Gastrocnemius medialis (tissue), 4 donors: ENCODE results near the gene GEMIN2.

ENCODE experiments used
- POLR2A ChIP-seq, 2 donors: fragments of 450-650 bp; IDR thresholded peaks; one replicate each; pipeline ENCODE4 v1.6.1; 2017; ENCODE audit warnings: antibody characterized with exemption in 2 of 2, mild to moderate bottlenecking in 2 of 2, moderate library complexity in 2 of 2
- TF ChIP-seq, protein P1 (sequence below), 5 experiments: fragments of 450-650 bp in 3 of 5; fragments of 200-600 bp in 2 of 5; sonication (generic) in 2 of 5; IDR thresholded peaks in 4 of 5; conservative IDR thresholded peaks in 1 of 5; 1 replicate in 4 of 5; 2 replicates in 1 of 5; pipeline ENCODE4 v1.5.1; 2016 to 2019; ENCODE audit warnings: antibody characterized with exemption in 5 of 5, mild to moderate bottlenecking in 3 of 5, moderate library complexity in 3 of 5

DNA sequence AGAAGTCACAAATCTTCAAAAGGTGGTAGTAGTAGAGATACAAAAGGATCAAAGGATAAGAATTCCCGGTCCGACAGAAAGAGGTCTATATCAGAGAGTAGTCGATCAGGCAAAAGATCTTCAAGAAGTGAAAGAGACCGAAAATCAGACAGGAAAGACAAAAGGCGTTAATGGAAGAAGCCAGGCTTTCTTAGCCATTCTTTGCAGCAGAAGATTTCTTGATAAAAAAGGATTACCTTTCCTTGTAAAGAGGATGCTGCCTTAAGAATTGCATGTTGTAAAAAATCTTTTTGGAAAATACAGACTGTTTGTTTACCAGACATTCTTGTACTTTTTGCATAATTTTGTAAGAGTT is 67.5 kb downstream of the GEMIN2 start:
- TF ChIP-seq, protein P1, sequence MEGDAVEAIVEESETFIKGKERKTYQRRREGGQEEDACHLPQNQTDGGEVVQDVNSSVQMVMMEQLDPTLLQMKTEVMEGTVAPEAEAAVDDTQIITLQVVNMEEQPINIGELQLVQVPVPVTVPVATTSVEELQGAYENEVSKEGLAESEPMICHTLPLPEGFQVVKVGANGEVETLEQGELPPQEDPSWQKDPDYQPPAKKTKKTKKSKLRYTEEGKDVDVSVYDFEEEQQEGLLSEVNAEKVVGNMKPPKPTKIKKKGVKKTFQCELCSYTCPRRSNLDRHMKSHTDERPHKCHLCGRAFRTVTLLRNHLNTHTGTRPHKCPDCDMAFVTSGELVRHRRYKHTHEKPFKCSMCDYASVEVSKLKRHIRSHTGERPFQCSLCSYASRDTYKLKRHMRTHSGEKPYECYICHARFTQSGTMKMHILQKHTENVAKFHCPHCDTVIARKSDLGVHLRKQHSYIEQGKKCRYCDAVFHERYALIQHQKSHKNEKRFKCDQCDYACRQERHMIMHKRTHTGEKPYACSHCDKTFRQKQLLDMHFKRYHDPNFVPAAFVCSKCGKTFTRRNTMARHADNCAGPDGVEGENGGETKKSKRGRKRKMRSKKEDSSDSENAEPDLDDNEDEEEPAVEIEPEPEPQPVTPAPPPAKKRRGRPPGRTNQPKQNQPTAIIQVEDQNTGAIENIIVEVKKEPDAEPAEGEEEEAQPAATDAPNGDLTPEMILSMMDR (IDR thresholded peaks at IDR 0.05 in 4 of 5, conservative IDR thresholded peaks at IDR 0.05 in 1 of 5): no peak
- TF ChIP-seq POLR2A (IDR thresholded peaks at IDR 0.05): no peak
